Left ventricle myocardium inferior (tissue), 1 donor: ENCODE results near the gene GAK. TPM values are rescaled to one million over a fixed set of nuclear protein-coding genes. Genes with fewer than 3 reads are reported as not detected.

Source experiments
- DNase-seq: peaks from one replicate; pipeline ENCODE4 v3.0.0-alpha.2; 2020
- H3K27ac ChIP-seq: fragments of 200-600 bp; replicated peaks from 2 replicates; pipeline ENCODE4 v1.8.0; 2021
- H3K27me3 ChIP-seq: fragments of 200-600 bp; 2 replicates; pipeline ENCODE4 v1.8.0; 2021; ENCODE audit warnings: low read depth
- H3K36me3 ChIP-seq: fragments of 200-600 bp; 2 replicates; pipeline ENCODE4 v1.8.0; 2021
- H3K4me1 ChIP-seq: fragments of 200-600 bp; 2 replicates; pipeline ENCODE4 v1.8.0; 2021
- H3K4me3 ChIP-seq: fragments of 200-600 bp; 2 replicates; pipeline ENCODE4 v1.8.0; 2021; ENCODE audit warnings: mild to moderate bottlenecking, moderate library complexity
- H3K9me3 ChIP-seq: fragments of 200-600 bp; replicated peaks from 2 replicates; pipeline ENCODE4 v1.8.0; 2021
- CTCF ChIP-seq: fragments of 200-600 bp; IDR thresholded peaks from 2 replicates; pipeline ENCODE4 v1.8.0; 2021; ENCODE audit warnings: antibody characterized with exemption, mild to moderate bottlenecking, borderline replicate concordance
- intact Hi-C: fragments of 100-400 bp; cut with micrococcal nuclease; formaldehyde crosslinking; loops from one replicate; pipeline ENCODE4 v1.11.0; 2022
- total RNA-seq: library from RNA; stranded (reverse); fragmentation: NEBNext Ultra II Directional; extraction: Animal tissue kit (Norgen Biotek cat#: 25700); gene quantifications from one replicate; pipeline ENCODE4 v1.2.1, GENCODE V29; 2021
- donor health status: DM: no; HTN: yes; CAD: no; lungs with severe emphysema.

GAK gene
- total RNA-seq, 1 donor from 2014 or later, result 25.1 TPM

- Histone ChIP-seq H3K27ac (no peak overlapping the region), H3K9me3 (no peaks in the 10 kb centered on the region), H3K4me3 (no peak overlapping the region), H3K4me1 (peaks cover 7% of the 10 kb centered on the region), H3K36me3 (peaks cover 48% of the 10 kb centered on the region), H3K27me3 (no peaks in the 10 kb centered on the region)
- peak; percentile 44 for DNase-seq
- TF ChIP-seq CTCF, result no peak
- intact Hi-C loops, result no loop called here
Measured at GRCh38 chr4:898869-899555, 33.1 kb downstream of the GAK start.

- no peak for TF ChIP-seq CTCF
- intact Hi-C loops, result no loop called here
- DNase-seq, result no peak
Measured at GRCh38 chr4:898123-898522, 34.0 kb downstream of the GAK start.

GRCh38 chr4:896630-897029 is 35.5 kb downstream of the GAK start:
- no peak for DNase-seq
- Histone ChIP-seq H3K4me3 (no peak overlapping the region), H3K27me3 (no peaks in the 10 kb centered on the region), H3K27ac (no peak overlapping the region), H3K9me3 (no peaks in the 10 kb centered on the region), H3K4me1 (peaks cover 4% of the 10 kb centered on the region), H3K36me3 (peaks cover 61% of the 10 kb centered on the region)
- intact Hi-C loops, result no loop called here
- no peak for TF ChIP-seq CTCF

More at GRCh38 chr4:898123-898522, 34.0 kb downstream of the GAK start:
- Histone ChIP-seq H3K36me3 (peaks cover 48% of the 10 kb centered on the region), H3K9me3 (no peaks in the 10 kb centered on the region), H3K4me1 (peaks cover 7% of the 10 kb centered on the region), H3K27me3 (no peaks in the 10 kb centered on the region), H3K4me3 (no peak overlapping the region), H3K27ac (no peak overlapping the region)

GRCh38 chr4:896216-896615 is 35.9 kb downstream of the GAK start:
- intact Hi-C loops, result no loop called here
- no peak for DNase-seq
- H3K27me3 ChIP-seq, result no peaks in the 10 kb centered on the region
- no peak for TF ChIP-seq CTCF
- no peak overlapping the region for H3K27ac ChIP-seq
- no peaks in the 10 kb centered on the region for H3K9me3 ChIP-seq
- peaks cover under 1% of the 10 kb centered on the region for H3K4me1 ChIP-seq
- peaks cover 61% of the 10 kb centered on the region for H3K36me3 ChIP-seq
- H3K4me3 ChIP-seq, result no peak overlapping the region

DNA sequence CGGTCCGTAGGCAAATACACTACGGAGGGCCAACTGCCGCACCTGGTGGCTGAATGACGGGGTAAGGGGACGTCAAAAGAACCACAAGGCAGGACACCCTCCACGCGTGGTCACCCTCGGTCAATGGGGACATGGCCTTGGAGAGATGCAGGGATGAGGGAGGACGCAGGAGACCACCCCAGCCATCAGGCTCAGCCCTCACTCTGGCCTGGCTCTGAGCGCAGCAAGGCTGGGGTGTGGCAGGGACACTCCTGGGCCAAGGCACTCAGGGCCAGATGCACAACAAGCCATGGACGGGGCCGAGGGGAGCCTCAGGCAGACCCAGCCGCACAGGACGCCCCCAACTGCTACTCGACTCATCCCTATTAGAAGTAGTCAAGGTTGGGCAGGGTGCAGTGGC is 36.5 kb downstream of the GAK start:
- TF ChIP-seq CTCF, result no peak
- intact Hi-C loops, result no loop called here
- no peak overlapping the region for H3K4me3 ChIP-seq
- H3K27ac ChIP-seq, result no peak overlapping the region
- H3K9me3 ChIP-seq, result no peaks in the 10 kb centered on the region
- H3K27me3 ChIP-seq, result no peaks in the 10 kb centered on the region
- peaks cover 65% of the 10 kb centered on the region for H3K36me3 ChIP-seq
- no peaks in the 10 kb centered on the region for H3K4me1 ChIP-seq
- no peak for DNase-seq
